ENCODE results near the gene TMX2.

Gene TMX2

GRCh38 chr11:57771365-57771764 lies 59.0 kb downstream of the TMX2 start:
- no peaks in the 10 kb centered on the region for H3K9me3 Mint-ChIP-seq
- H3K4me3 Mint-ChIP-seq: no peak overlapping the region
- peaks cover 4% of the 10 kb centered on the region for H3K36me3 Mint-ChIP-seq (ENCODE audit: low read depth)
- no peaks in the 10 kb centered on the region for H3K27me3 Mint-ChIP-seq
- H3K27ac Mint-ChIP-seq: no peak overlapping the region
- peaks cover 9% of the 10 kb centered on the region for H3K4me1 Mint-ChIP-seq (ENCODE audit: low read depth)

DNA sequence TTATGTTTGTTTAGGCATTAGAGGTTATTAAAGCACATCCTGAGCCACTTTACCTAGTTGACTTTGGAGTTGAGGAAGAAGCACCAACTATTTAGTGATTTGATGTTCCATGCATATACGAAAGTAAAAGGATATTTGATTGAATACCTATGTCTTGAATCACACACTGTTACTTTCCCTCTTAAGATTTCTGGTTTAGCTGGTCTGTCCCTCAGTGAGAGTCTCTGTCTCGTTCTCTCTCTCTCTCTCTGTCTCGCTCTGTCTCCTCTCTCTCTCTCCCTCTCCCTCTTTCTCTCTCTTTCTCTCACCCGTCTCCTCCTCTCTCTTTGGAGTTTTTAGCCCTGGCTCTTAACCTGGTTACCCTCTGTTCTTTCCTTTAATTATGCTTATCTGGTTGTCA lies 60.2 kb downstream of the TMX2 start:
- Mint-ChIP-seq H3K9me3 (no peaks in the 10 kb centered on the region), H3K4me3 (no peak overlapping the region), H3K36me3 (ENCODE audit: low read depth) (peaks cover 4% of the 10 kb centered on the region), H3K27ac (no peak overlapping the region), H3K4me1 (ENCODE audit: low read depth) (peaks cover 9% of the 10 kb centered on the region), H3K27me3 (no peaks in the 10 kb centered on the region)

- Mint-ChIP-seq H3K4me3 (no peak overlapping the region), H3K36me3 (ENCODE audit: low read depth) (peaks cover 4% of the 10 kb centered on the region), H3K27ac (no peak overlapping the region), H3K4me1 (ENCODE audit: low read depth) (peaks cover 8% of the 10 kb centered on the region), H3K9me3 (no peaks in the 10 kb centered on the region), H3K27me3 (no peaks in the 10 kb centered on the region)
Observed at GRCh38 chr11:57773026-57773598, 60.7 kb downstream of the TMX2 start.

GRCh38 chr11:57775491-57775890 lies 63.1 kb downstream of the TMX2 start:
- H3K4me3 Mint-ChIP-seq: no peak overlapping the region
- H3K9me3 Mint-ChIP-seq: no peaks in the 10 kb centered on the region
- no peak overlapping the region for H3K27ac Mint-ChIP-seq
- H3K27me3 Mint-ChIP-seq: no peaks in the 10 kb centered on the region
- H3K4me1 Mint-ChIP-seq (ENCODE audit: low read depth): peaks cover 12% of the 10 kb centered on the region
- H3K36me3 Mint-ChIP-seq (ENCODE audit: low read depth): peaks cover 4% of the 10 kb centered on the region

GRCh38 chr11:57776031-57776521 lies 63.7 kb downstream of the TMX2 start:
- Mint-ChIP-seq H3K4me3 (no peak overlapping the region), H3K27ac (no peak overlapping the region), H3K4me1 (ENCODE audit: low read depth) (peaks cover 12% of the 10 kb centered on the region), H3K27me3 (no peaks in the 10 kb centered on the region), H3K36me3 (ENCODE audit: low read depth) (peaks cover 4% of the 10 kb centered on the region), H3K9me3 (no peaks in the 10 kb centered on the region)

GRCh38 chr11:57776577-57777210 lies 64.3 kb downstream of the TMX2 start:
- Mint-ChIP-seq H3K27ac (no peak overlapping the region), H3K27me3 (no peaks in the 10 kb centered on the region), H3K9me3 (no peaks in the 10 kb centered on the region), H3K36me3 (ENCODE audit: low read depth) (peaks cover 4% of the 10 kb centered on the region), H3K4me1 (ENCODE audit: low read depth) (peaks cover 17% of the 10 kb centered on the region), H3K4me3 (no peak overlapping the region)

- Mint-ChIP-seq H3K36me3 (ENCODE audit: low read depth) (peaks cover 1% of the 10 kb centered on the region), H3K9me3 (no peaks in the 10 kb centered on the region), H3K4me3 (no peak overlapping the region), H3K27ac (no peak overlapping the region), H3K27me3 (no peaks in the 10 kb centered on the region), H3K4me1 (ENCODE audit: low read depth) (peaks cover 20% of the 10 kb centered on the region)
Observed at GRCh38 chr11:57777969-57778317, 65.5 kb downstream of the TMX2 start.

DNA sequence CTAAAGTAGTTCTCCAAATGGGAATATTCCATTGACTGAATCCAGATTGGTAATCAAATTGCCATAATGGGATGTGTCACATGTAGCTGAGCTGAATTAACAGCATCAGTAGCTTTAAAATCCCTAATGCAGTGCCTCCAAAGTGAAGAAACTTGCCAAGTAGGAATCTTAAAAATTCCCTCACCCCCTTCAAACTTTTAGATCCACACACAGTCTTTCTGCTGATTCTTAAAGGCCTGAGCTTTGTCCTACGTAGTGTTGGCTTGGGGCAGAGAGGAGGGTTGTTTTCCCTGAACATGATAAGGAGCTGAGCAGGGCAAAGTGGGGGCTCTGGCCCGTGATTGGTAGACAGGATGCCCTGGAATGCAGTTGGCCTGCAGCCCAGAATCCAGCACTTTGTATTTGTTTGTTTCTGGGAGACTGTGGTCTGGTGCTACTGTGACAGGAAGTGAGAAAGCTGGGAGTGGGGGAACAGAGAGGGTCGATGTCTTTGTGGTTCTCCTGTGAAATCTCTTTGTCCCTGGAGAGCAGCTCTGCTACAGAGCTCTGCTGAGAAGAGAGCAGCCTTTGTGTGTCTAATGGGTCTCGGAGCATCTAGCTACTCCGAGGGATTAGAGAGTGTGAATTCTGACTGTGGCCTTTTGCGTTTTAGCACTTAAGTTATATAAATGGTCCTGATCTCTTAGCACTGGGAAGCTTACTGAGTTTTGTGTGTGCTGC lies 66.1 kb downstream of the TMX2 start:
- no peaks in the 10 kb centered on the region for H3K9me3 Mint-ChIP-seq
- H3K4me3 Mint-ChIP-seq: no peak overlapping the region
- H3K36me3 Mint-ChIP-seq (ENCODE audit: low read depth): no peaks in the 10 kb centered on the region
- H3K27me3 Mint-ChIP-seq: no peaks in the 10 kb centered on the region
- H3K27ac Mint-ChIP-seq: no peak overlapping the region
- peaks cover 20% of the 10 kb centered on the region for H3K4me1 Mint-ChIP-seq (ENCODE audit: low read depth)

GRCh38 chr11:57779276-57779675 lies 66.9 kb downstream of the TMX2 start:
- Mint-ChIP-seq H3K27me3 (no peaks in the 10 kb centered on the region), H3K27ac (no peak overlapping the region), H3K36me3 (ENCODE audit: low read depth) (no peaks in the 10 kb centered on the region), H3K9me3 (no peaks in the 10 kb centered on the region), H3K4me3 (no peak overlapping the region), H3K4me1 (ENCODE audit: low read depth) (peaks cover 20% of the 10 kb centered on the region)

DNA sequence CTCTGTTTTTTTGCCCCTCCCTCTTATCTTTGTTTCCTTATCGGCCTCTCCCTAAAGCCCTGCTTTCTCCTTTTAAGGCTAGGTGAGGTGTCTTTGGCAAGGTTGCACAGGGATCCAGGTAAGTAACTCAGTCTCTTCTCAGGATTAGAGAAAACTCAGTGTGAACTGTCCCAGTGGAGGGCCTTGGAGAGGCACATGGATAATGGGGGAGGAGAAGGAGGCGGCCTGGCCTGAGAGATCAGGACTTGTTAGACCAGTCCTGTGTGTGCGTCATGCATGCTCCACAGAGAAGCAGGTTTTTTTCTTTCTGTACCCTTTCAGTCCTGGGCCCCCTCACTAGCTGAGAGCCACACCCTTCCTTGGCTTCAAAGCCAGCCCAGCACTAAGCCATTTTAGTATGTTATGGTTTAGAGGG lies 69.1 kb downstream of the TMX2 start:
- Mint-ChIP-seq H3K27me3 (no peaks in the 10 kb centered on the region), H3K9me3 (no peaks in the 10 kb centered on the region), H3K27ac (no peak overlapping the region), H3K4me3 (no peak overlapping the region), H3K36me3 (ENCODE audit: low read depth) (no peaks in the 10 kb centered on the region), H3K4me1 (ENCODE audit: low read depth) (peaks cover 22% of the 10 kb centered on the region)

GRCh38 chr11:57785072-57785471 lies 72.7 kb downstream of the TMX2 start:
- H3K9me3 Mint-ChIP-seq: no peaks in the 10 kb centered on the region
- no peak overlapping the region for H3K27ac Mint-ChIP-seq
- no peaks in the 10 kb centered on the region for H3K27me3 Mint-ChIP-seq
- peaks cover 16% of the 10 kb centered on the region for H3K4me1 Mint-ChIP-seq (ENCODE audit: low read depth)
- H3K36me3 Mint-ChIP-seq (ENCODE audit: low read depth): no peaks in the 10 kb centered on the region
- no peak overlapping the region for H3K4me3 Mint-ChIP-seq

- Mint-ChIP-seq H3K4me1 (ENCODE audit: low read depth) (peaks cover 21% of the 10 kb centered on the region), H3K27ac (no peak overlapping the region)
Observed at GRCh38 chr11:57786436-57786835, 74.0 kb downstream of the TMX2 start.

DNA sequence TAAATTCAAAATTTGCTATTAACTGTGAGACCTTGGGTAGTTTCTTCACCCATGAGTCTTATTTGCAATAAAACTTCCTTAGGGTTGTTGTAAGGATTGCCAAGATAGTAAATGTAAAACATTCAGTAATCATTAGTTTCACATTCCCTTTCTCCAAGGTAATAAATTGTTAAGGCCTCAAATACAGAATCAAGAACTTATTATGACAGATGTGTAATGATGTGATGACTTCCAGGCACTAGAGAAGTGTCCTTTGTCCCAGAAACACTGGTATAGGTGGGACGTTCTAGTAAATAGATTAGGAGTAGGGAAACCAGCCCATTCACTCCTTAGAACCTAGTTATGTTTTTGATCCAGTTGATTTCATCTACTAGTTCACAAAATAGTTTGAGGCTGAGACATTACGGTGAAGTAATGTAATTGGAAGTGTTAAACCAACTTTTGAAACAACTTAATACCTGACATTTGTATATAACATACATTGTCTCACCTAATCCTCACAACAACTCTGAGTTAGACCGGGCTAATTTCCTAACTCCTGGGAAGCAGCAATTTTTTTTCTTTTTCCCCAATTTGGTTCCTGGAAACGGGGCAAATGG lies 74.7 kb downstream of the TMX2 start:
- Mint-ChIP-seq H3K4me3 (no peak overlapping the region), H3K4me1 (ENCODE audit: low read depth) (peaks cover 22% of the 10 kb centered on the region), H3K27me3 (peaks cover under 1% of the 10 kb centered on the region), H3K9me3 (no peaks in the 10 kb centered on the region), H3K27ac (no peak overlapping the region), H3K36me3 (ENCODE audit: low read depth) (peaks cover 4% of the 10 kb centered on the region)

More at GRCh38 chr11:57786436-57786835, 74.0 kb downstream of the TMX2 start:
- no peaks in the 10 kb centered on the region for H3K9me3 Mint-ChIP-seq
- H3K4me3 Mint-ChIP-seq: no peak overlapping the region
- no peaks in the 10 kb centered on the region for H3K36me3 Mint-ChIP-seq (ENCODE audit: low read depth)
- H3K27me3 Mint-ChIP-seq: no peaks in the 10 kb centered on the region

DNA sequence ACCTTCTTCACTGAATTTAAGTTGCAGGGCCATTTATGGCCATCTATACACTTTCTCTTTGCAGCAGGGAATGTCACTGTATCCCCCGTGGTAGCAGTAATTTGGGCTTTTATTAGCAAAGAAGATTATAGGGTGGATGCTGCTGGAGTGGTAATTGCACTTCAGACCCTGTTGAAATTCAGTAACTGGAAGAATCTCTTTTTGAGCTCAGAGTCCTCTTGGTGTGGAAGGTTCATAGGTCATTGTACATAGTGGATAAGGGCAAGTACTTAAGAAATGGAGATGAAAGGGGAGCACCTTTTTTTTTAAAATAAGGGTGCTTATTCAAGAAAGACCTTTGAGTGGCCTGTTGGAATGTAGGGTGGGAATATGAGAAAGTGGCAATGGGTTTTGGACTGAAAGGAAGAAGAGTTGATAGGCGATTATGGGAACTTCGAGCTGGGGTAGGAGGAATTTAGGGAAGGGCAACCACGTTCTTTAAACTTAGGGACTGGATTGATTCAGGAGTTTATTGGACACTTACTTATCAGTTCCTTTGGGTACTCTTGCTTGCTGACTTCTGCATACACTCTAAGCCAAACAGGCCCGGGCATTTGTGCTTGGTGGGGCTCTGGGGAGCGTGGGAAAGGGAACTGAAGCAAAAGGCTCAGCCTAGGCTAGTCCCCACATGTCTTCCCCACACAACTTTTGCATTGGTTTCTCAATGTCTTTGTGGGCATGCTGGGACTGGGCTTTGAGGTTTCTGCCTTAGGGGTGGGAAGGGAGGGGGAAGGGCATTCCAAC lies 75.7 kb downstream of the TMX2 start:
- H3K27me3 Mint-ChIP-seq: peaks cover 3% of the 10 kb centered on the region
- H3K9me3 Mint-ChIP-seq: no peaks in the 10 kb centered on the region
- H3K4me3 Mint-ChIP-seq: no peak overlapping the region
- peaks cover 8% of the 10 kb centered on the region for H3K36me3 Mint-ChIP-seq (ENCODE audit: low read depth)
- peaks cover 32% of the 10 kb centered on the region for H3K4me1 Mint-ChIP-seq (ENCODE audit: low read depth)
- H3K27ac Mint-ChIP-seq: no peak overlapping the region

All from stimulated activated naive CD8-positive, alpha-beta T cell treated with anti-CD3 and anti-CD28 coated beads, Interleukin-15, Interleukin-2, amounts not matched to agents 100 ng/mL and 50 ng/mL, for 24 hours (primary cell).